Ramos (cell line): ENCODE results near the gene CCNH.

Experiments
- in situ Hi-C: fragments of 300-500 bp; cut with MboI; formaldehyde crosslinking; loops from one replicate; pipeline ENCODE4 v1.14.3; 2022; ENCODE audit warnings: low sequenced_read_pairs; ENCODE audit not compliant: unreplicated experiment

CCNH gene

DNA sequence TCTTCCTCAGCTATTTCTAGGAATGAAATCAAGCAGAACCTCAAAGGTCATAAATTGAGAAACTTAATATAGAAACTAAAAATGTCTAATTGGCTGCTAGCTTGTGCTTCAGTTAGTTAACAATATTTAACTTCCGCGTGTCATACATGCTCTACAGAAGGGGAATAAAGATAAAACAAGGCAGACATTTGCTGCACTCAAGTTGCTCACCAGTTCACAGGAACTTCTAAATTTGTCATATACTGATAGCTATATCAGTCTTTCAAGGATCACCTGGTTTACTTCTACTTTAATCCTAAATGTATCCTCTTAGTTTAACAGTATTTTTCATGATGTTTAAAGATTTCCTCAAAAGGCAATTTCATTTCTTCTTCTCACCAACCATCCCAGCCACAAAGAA is 8.4 kb downstream of the CCNH start:
- in situ Hi-C loops, result no loop called here

DNA sequence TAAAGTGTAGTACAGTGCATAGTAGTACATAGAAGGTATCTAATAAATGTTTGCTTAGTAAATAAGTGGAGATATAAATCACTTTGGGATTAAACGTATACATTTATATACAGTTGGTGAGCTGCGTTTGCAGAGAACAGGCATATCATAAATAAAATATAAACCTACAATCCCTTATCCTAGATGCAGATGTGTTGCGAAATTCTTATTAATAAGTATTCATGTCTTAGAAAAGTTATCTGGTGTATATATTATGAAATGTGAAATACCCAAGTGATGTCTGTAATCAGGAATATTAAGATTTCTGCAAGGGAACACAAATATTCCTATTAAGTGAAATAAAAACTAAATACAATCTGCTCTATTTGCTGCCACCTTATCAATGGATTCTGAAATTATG is 8.8 kb downstream of the CCNH start:
- in situ Hi-C loops, result no loop called here

DNA sequence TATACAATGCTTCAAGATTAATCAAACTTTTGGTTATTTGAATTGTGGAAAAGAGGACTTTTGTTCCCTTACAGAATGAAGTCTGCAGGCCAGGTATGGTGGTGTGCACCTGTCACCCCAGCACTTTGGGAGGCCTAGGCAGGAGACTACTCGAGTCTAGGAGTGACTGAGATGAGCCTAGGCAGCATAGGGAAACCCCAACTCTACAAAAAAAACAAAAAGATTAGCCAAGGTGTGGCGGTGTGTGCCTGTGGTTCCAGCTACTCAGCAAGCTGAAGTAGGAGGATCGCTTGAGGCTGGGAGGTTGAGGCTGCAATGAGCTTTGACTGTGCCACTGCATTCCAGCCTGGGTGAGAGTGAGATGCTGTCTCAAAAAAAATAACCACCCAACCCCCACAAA is 9.3 kb downstream of the CCNH start:
- in situ Hi-C loops, result no loop called here

DNA sequence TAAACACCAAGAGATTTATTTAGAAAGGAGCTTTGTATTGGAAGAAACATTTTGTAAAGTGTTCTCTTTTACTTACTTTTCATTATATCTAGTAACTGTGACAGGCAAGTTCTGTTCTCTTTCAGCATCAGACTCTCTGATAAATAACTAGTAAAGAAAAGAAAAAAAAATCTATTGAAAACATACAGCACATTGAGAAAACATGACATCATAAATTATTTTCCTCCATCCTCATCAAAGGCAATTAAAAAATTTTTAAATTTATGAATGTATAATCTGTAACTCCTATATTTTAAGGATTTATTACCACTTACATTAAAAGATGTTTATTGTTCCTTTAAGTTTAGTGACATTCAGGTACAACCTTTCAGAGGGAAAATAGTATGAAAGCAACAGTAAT is 11.1 kb downstream of the CCNH start:
- in situ Hi-C loops, result no loop called here

DNA sequence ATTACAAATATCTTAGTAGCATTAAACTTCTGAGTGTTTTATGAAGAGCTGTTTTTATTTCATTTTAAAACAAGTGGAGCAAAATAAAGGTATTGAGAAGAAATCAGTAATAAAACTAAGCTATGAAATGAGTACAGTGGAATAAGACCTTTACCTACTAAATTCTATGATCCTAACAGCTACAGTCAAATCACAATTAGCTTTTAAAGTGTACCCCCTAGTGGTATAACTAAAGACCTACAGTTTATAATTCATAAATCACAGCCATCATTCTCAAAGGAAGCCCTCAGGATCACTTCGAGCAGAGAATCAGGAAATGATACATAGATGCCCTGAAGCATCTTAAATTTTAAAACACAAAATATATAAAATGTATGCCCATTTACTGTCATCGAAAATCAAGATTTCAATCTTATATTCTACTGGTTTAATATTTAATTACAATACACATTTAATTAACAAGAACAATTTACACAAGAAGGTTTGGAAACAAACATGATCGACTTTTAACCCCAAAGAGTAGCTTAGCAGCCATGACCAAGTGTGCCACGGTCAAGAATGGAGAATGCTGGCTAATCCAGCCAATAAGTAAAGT is 12.3 kb downstream of the CCNH start:
- in situ Hi-C loops, result no loop called here

DNA sequence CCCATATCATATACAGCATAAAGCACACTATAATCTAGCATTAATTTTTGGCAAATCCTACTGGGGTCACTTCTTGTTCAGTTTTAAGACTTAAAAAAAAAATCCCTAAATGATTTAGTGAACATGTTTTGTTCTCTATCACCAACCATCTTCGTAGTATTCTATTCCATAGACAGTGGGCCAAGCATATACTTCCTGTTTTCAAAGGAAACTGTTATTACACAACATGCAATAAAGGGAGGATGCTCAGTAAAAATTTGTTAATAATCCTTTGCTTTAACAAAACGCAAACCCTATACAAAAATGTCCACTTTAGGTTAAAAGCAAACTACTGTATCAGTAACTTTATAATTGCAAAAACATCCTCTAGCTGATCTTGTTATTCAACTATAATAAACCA is 13.0 kb downstream of the CCNH start:
- in situ Hi-C loops, result no loop called here

DNA sequence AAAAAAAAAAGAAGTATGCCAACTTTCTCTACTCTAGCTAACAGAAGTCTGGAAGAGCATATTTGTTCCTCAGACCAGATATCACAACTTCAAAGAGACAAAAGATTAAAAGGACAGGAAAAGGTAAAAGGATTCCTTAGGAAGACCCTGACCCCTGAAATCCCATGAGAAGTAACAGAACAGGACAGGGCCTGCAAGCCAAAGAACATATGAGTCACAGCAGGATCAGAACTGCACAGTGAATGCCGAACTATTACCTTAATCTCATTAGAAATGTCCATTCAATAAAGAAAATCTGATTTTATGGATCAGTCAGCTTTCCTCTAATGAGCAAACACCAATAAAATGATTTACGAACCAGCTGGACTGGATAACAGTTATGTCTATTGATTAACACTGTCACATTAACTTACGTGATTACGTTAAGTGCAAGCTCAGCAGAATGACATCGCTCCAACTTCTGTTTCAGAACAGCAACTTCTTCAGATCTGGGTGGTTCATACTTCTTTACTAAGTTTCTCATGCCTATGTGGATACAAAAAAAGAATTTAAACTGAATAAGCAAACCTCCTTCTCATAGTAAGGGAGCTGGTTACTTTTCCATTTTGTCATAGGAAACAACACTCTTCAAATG is 13.6 kb downstream of the CCNH start:
- in situ Hi-C loops, result no loop called here

DNA sequence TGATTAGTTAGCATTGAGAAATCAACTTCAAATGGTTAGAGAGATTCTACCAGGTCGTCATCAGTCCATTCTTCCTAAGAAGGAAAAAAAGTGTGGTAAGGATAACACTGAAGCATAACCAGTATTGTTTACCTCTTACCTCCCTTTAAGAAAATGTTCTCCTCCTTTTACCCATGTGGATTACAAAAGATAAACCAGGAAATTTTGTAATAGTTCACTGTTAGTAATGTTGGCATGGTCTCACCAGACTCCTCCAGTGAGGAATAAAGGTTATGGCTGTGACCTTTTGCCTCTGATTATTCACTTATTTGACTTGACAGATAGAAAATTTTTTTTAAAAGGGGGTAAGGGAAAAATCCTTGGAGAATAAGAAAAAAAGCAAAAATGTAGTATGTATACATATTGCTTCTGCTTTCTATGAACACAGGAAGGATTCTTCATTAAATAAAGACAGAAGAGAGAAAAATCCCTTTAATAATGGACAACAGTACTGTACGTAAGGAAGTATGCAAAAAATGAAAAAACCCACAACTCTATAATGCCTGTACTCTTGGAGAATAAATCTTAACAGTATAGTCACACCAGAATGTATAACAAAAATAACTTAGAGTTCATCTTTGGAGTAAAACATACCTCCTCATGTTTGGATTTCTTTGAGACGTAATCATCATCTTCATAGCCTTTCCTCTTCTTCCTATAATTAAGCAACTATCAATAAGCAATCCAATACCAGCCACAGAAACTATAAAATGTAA is 18.1 kb downstream of the CCNH start:
- in situ Hi-C loops, result no loop called here

DNA sequence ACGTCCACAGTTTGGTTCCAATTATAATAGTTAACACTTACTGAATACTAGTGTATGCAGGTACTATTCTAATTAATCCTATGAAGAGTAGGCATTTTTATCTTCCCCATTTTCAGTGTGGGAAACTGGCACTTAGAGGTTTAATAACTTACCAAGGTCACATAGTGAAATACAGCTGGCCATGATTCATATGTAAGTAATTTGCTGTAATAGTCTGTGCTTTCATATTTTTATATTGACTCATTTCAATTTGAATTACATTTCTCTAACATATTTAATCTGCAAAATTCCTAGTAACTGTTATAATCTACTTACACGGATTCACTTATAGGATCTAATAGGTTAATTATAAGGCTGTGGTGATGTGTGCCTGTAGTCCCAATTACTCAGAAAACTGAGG is 19.4 kb downstream of the CCNH start:
- in situ Hi-C loops, result no loop called here

DNA sequence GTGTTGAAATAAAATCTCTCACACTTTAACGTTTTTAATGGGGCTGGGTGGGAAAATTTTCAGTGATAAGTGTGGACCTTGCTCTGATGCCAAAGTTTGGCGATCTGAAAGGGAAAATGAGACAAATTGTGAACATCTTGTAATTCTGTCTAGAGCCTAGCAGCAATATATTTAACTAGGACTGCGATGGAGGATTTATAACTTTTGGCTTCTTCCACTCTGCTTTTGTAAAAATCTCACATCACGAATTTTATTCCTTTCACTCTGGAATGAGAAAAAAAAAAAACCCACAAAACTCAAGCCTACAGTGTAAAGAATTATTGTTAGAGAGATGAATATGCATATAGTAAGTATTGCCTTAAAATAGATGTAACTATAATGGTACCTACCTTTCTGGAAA is 19.9 kb downstream of the CCNH start:
- in situ Hi-C loops, result no loop called here

DNA sequence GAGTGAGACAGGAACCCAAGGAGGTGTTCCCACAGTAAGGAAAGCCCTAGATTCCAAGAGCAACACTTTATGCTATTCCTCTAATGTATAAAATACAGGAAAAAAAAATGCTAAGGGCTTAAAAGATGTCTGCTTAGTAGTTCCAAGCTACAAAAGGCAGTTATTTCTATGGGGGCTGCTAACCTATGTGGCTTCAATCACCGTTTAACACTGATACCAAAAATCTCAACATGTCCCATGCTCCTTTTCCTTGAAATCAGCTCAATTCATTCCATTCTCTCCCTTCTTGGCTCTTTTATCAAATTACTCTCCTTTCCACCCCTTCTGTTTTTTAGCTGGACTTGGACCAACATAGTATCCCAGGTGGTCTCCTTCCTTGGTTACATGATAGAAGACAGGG is 20.6 kb downstream of the CCNH start:
- in situ Hi-C loops, result no loop called here

DNA sequence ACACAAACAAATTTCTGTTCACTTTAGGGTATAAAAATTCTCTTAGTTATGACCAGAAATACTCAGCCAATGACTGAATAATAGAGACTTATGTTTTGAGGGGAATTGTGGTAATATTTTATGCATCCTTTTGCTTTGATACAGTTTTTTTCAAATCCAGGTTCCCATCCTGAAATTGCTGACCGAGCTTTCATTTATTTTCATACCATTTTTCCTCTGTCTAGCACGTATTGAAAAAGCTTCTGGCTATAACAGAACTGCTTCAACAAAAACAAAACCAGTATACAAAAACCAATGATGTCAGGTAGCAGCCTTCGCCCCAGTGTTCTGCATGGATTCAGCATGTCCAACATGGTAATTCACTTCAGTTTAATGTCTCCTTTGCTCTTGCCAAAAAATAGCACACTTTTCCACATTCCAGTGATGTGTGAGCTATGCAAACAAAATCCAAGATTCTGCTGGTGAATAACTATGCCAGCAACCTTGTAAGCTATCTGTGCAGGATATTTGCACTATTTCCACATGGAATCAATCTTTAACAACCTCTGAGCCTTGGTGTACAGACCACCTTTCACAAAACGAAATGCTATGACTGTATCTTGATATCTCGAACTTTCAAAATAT is 22.0 kb downstream of the CCNH start:
- in situ Hi-C loops, result no loop called here

DNA sequence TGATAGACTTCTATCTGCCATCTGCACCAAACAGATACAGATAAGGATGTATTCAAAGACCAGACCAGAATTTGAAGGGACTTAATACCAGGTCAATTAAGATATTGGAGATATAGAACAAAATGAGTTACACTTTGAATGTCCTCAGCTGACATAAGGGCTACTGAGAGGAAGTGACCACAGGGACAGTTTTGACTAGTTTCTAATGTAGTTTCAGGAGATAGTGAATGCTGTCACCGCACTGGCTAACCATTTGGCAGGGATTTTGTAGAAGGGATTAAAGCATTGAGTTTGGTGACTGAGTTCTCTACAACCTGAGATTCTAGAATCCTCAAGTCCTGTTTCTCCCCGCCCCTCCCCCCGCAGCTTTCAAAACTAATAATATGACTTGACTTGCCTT is 22.7 kb downstream of the CCNH start:
- in situ Hi-C loops, result no loop called here

DNA sequence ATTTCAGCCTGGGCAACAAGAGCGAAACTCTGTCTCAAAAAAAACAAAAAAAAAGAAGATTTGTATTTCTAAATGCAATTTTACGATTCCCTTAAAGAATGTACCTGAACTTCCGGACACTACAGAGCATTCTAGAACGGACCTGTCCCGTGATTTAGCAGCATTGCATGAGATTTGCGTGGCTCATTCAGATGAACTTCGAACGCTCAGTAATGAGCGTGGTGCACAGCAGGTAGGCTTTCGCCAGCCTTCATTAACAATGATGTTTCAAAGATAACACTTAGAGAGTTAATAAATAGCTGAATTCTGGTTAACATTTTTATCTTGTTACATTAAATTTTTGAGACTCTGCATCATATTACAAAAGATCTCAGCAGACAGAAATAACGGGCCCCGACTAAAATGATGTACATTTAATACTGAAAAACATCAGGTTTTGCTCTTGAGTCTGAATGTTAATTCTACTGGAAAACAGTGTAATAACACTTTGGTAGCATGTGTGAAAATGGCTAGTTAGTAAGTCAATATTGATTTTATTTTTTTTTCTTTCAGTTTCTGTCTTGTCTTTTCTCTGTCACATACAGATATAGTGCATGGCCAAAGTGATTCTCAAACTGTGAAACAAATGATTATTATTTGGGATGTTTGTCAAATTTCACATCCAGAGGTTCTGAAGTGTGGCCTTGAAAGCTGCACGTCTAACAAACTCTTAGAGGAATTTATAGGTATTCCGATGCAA is 23.3 kb downstream of the CCNH start:
- in situ Hi-C loops, result no loop called here

DNA sequence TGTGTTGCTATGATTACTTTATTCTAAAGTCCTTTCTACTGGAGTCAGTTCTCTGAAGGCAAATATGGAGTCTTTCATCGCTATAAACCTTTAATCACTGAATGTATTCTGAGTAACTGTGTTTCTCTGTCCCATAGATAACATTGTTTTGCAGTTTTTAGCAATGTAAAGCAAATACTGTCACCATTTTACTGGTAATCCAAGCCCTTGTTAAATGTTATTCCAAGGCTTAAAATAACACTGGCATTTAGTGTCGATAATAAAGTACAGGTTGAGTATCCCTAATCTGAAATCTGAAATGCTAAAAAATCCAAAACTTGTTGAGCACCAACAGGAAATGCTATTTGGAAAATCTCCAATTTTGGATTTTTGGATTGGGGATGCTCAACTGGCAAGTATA is 24.6 kb downstream of the CCNH start:
- in situ Hi-C loops, result no loop called here

DNA sequence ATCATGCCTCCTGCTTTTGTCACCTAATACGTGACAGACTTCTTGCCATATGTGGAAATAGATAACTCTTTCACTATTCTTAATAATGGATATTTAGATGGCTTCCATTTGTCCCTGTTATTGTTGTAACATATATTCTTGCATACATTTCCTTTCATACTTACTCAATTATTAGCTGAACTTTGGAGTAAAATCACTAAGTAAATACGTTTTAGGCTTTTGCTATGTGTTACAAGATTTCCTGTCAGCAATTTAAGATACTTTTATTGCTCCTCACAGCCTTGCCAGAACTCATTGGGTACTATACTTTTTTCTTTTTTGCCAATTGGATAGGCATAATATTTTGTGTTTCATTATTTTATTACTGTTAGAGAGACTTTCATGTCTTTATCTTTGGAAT is 26.9 kb downstream of the CCNH start:
- in situ Hi-C loops, result no loop called here

DNA sequence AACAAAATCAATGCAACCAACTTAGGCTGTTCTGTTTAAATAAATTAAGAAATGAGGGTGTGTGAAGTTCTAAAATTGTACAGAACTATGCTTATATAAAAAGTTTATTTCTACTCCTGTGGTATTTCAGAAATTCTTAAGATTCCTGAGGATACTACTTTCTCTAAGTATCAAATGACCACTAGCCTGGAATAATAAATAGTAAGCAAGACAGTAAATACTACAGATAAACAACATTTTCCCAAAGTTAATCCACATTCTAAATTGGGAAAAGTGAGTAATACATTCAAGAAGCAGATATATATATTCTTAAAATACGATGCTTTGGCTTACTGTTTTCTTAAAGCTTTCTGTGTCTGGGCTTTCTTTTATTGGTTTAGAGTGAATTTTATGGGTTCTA is 29.5 kb downstream of the CCNH start:
- in situ Hi-C loops, result no loop called here

DNA sequence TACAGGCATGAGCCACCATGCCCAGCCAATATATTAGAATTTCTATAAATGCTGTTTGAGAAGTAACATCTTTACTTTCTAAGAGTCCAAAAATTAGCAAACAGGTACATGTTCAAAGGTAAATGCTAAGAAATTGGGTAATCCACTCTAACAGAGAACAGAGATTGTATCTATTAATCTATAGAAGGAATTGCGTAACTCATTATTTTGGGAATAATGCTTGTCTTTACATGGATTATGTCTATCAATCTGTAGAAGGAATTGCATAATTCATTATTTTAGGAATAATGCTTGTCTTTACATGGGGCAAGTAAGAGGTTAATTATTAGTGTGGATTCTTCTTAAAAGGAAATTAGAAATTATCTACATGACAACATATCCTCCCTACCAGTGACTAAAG is 30.5 kb downstream of the CCNH start:
- in situ Hi-C loops, result no loop called here

DNA sequence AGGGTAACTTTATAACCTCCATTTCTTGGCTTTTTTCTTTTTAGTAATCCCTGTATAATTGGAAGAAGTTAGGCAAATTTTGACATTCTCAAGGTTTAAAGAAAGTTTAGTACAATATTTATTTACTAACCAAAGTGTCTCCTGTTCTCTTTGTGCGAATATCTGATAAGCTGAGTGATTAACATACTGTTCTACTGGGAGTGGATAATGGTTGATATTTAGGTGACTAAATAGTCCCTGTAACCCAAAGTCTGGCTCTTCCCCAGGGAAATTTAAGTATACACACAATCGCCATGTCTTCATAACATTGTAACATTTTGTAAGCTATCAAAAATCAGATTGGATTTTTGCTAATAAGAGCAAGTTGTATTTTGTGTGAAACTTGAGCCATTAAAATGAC is 40.0 kb downstream of the CCNH start:
- in situ Hi-C loops, result no loop called here

DNA sequence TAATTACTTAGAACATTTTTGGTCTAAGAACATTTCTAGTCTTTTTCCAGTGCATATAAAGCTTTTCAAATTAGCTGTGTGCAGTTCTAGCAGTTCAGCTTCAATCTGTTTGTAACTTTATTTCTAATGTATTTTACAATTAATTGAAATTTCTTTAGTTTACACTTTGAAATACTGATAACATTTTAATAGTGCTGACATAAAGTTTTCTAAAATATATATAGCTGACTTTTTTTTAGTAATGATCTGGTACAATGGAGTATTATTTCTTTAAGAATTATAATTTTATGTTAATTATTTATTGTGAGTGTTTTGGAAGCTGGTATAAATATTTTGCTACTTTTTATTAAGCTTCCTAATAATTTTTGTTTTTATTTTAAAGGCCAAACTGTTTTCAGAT is 43.3 kb downstream of the CCNH start:
- in situ Hi-C loops, result no loop called here

DNA sequence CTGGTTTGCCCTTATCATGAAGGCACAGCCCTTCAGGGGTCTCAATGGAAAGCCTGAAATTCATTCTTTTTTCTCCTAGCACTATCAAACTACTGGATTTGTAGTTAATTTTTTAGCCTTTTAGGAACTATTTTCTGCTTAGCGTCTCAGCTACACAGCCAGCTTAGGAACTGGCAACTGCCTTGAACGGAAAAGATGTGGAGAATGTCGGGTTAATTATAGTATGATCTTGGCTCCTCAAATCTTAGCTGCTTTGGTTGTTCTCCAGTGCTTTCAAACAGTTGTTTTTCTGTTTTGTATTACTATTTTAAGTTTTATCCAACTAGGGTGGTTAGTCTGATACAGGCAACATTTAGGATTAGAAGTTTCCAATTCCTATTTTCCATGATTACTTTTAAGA is 44.1 kb downstream of the CCNH start:
- in situ Hi-C loops, result no loop called here
